Activated CD8-positive, alpha-beta T cell treated with anti-CD3 and anti-CD28 coated beads for 36 hours (primary cell): ENCODE results near the gene LRPPRC. TPM values are rescaled to one million over a fixed set of nuclear protein-coding genes. Genes with fewer than 3 reads are reported as not detected.
A peak's percentile ranks its signal among the peaks of the same experiment; 100 is the strongest.
"Not testable (repeated sequence)": the region's sequence is repeated elsewhere in the genome, so short reads cannot be mapped to it uniquely, and the experiment has no call there.

Experiments used
- ATAC-seq: fragments of 200-7000 bp; cut with Tn5 transposase; one replicate; pipeline ENCODE4 v1.10.0; 2021; ENCODE audit warnings: mild to moderate bottlenecking, moderate library complexity
- CTCF ChIA-PET: fragments of 350-600 bp; sonication (Branson Sonifier 250); formaldehyde crosslinking; loops from one replicate; lab custom pipeline; 2021; ENCODE audit warnings: antibody characterized with exemption; lab: Charles Lee
- POLR2A ChIA-PET: fragments of 350-600 bp; sonication (Branson Sonifier 250); formaldehyde crosslinking; loops from one replicate; lab custom pipeline; 2021; ENCODE audit warnings: antibody characterized with exemption; lab: Charles Lee
- DNase-seq: peaks from one replicate; pipeline ENCODE4 v3.0.0-alpha.2; 2020
- H3K27ac Mint-ChIP-seq: one replicate; pipeline ENCODE4 v1.8.0; 2021; ENCODE audit warnings: mild to moderate bottlenecking, mixed read lengths
- H3K27me3 Mint-ChIP-seq: one replicate; pipeline ENCODE4 v1.8.0; 2021; ENCODE audit warnings: mixed read lengths
- H3K36me3 Mint-ChIP-seq: one replicate; pipeline ENCODE4 v1.8.0; 2021; ENCODE audit warnings: low read depth, mixed read lengths
- H3K4me1 Mint-ChIP-seq: one replicate; pipeline ENCODE4 v1.8.0; 2021; ENCODE audit warnings: low read depth, mixed read lengths
- H3K4me3 Mint-ChIP-seq: one replicate; pipeline ENCODE4 v1.8.0; 2021; ENCODE audit warnings: mild to moderate bottlenecking, moderate library complexity, mixed read lengths
- H3K9me3 Mint-ChIP-seq: one replicate; pipeline ENCODE4 v1.8.0; 2021; ENCODE audit warnings: mixed read lengths
- intact Hi-C: fragments of 100-400 bp; cut with micrococcal nuclease; formaldehyde crosslinking; loops from one replicate; pipeline ENCODE4 v1.10.0; 2022
- total RNA-seq, 2 experiments: library from RNA; stranded (reverse); gene quantifications; one replicate each; pipeline ENCODE4 v1.2.3, GENCODE V29; 2021
- TF ChIP-seq, protein P1 (sequence below): fragments of 200-600 bp; IDR thresholded peaks from one replicate; pipeline ENCODE4 v1.8.0; 2022; ENCODE audit warnings: antibody characterized with exemption, mild to moderate bottlenecking

The LRPPRC gene
- total RNA-seq, 2 experiments from 2014 or later: 207 to 225 TPM

DNA sequence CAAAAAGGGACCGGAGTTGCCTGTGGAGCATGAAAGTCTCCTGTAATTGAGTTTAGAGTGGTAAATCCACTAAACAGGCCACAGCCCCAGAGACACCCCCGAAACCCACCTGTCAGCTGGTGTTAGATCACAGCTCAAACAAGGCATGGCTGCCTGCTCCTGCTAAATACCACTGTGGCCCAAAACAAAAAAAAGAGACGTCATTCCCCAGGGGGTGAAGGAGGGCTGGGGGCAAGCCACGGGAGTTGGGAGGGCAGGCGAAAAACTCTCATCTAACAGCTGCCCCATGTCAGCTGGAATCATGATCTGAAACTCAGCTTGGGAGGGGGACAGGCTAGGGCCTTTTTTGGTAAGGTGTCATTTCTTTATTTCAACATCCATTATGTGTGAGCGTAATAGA is 42.5 kb upstream of the LRPPRC start:
- no peaks in the 10 kb centered on the region for H3K36me3 Mint-ChIP-seq
- TF ChIP-seq, protein P1, sequence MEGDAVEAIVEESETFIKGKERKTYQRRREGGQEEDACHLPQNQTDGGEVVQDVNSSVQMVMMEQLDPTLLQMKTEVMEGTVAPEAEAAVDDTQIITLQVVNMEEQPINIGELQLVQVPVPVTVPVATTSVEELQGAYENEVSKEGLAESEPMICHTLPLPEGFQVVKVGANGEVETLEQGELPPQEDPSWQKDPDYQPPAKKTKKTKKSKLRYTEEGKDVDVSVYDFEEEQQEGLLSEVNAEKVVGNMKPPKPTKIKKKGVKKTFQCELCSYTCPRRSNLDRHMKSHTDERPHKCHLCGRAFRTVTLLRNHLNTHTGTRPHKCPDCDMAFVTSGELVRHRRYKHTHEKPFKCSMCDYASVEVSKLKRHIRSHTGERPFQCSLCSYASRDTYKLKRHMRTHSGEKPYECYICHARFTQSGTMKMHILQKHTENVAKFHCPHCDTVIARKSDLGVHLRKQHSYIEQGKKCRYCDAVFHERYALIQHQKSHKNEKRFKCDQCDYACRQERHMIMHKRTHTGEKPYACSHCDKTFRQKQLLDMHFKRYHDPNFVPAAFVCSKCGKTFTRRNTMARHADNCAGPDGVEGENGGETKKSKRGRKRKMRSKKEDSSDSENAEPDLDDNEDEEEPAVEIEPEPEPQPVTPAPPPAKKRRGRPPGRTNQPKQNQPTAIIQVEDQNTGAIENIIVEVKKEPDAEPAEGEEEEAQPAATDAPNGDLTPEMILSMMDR: no peak
- no peak overlapping the region for H3K4me3 Mint-ChIP-seq
- no peak overlapping the region for H3K27ac Mint-ChIP-seq
- no peaks in the 10 kb centered on the region for H3K27me3 Mint-ChIP-seq
- no peaks in the 10 kb centered on the region for H3K4me1 Mint-ChIP-seq
- ChIA-PET POLR2A (interaction anchor here (0.6 kb wide), 1 partner anchor 320 kb away, joined by 3 read pairs; no protein-coding TSS in a partner anchor), CTCF (interaction anchor here (0.8 to 1.4 kb wide), 2 partner anchors 305 to 441 kb away, joined by 3 to 9 read pairs; no protein-coding TSS in a partner anchor)
- intact Hi-C loops: no loop called here
- DNase-seq (no peak), ATAC-seq (no peak)
- H3K9me3 Mint-ChIP-seq: no peaks in the 10 kb centered on the region

DNA sequence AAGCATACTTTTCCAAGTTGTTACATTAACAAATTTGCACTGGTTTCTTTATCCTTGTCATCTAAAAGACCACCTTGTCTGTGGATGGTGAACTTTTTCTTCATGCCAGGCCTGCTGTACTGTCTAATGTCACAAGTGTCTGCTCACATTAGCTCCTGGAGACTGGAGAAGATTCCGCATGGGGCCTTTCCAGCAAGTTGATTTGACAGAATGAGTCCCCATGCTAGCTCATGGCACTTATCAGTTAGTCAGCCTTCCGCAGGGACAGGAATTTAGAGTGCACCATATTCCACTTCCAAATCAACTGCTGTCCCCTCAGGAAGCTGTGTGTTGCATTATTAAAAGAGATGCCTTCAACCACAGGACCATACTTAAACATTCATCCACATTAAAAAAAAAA is 41.4 kb upstream of the LRPPRC start:
- no peaks in the 10 kb centered on the region for H3K27me3 Mint-ChIP-seq
- DNase-seq (no peak), ATAC-seq (no peak)
- H3K27ac Mint-ChIP-seq: no peak overlapping the region
- ChIA-PET POLR2A (no interaction called here), CTCF (interaction anchor here (0.7 to 0.8 kb wide), 2 partner anchors 50 to 341 kb away, joined by 3 read pairs; no protein-coding TSS in a partner anchor)
- no peak overlapping the region for H3K4me3 Mint-ChIP-seq
- no peaks in the 10 kb centered on the region for H3K36me3 Mint-ChIP-seq
- H3K4me1 Mint-ChIP-seq: no peaks in the 10 kb centered on the region
- H3K9me3 Mint-ChIP-seq: no peaks in the 10 kb centered on the region
- TF ChIP-seq, protein P1: no peak
- intact Hi-C loops: no loop called here

DNA sequence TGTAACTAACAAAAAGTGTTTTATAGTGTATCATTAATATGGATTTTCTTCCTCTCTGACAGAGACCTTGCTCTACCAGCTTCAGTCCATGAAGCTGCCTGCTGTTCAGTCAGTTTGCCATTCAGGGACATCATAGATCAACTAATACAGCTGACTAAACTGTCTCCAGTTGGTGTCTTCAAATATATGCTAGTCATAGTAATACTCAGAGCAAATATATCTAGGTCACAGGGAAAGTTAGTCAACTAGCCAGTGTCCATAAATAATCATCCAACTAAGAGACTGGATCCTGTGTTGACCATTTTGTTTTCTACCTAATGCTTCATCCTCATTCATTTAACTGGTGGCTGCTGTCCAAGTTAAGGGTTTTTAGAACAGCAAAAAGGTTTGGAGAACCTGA is 38.2 kb upstream of the LRPPRC start:
- ATAC-seq: no peak
- intact Hi-C loops: no loop called here
- H3K27ac Mint-ChIP-seq: no peak overlapping the region
- CTCF ChIA-PET: interaction anchor here (2.6 kb wide), 1 partner anchor 10 kb away, joined by 9 read pairs; no protein-coding TSS in a partner anchor
- no peak for DNase-seq
- no peak overlapping the region for H3K4me3 Mint-ChIP-seq
- H3K27me3 Mint-ChIP-seq: peaks cover 6% of the 10 kb centered on the region
- no peaks in the 10 kb centered on the region for H3K4me1 Mint-ChIP-seq
- POLR2A ChIA-PET: no interaction called here
- no peaks in the 10 kb centered on the region for H3K9me3 Mint-ChIP-seq
- no peaks in the 10 kb centered on the region for H3K36me3 Mint-ChIP-seq
- TF ChIP-seq, protein P1: no peak

DNA sequence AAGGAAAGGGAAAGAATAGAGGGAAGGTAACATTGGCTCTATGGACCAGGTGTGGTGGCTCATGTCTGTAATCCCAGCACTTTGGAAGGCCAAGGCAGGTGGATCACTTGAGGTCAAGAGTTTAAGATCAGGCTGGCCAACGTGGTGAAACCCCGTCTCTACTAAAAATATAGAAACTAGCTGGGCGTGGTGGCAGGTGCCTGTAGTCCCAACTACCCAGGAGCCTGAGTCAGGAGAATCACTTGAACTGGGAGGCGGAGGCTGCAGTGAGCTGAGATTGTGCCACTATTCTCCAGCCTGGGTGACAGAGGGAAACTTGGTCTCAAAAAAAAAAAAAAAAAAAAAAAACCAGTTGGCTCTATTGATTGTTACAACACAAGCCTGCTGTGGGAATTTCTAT is 31.3 kb upstream of the LRPPRC start:
- intact Hi-C loops, H3K4me3 Mint-ChIP-seq, POLR2A ChIA-PET, DNase-seq, H3K4me1 Mint-ChIP-seq, H3K27ac Mint-ChIP-seq, ATAC-seq, H3K36me3 Mint-ChIP-seq, H3K9me3 Mint-ChIP-seq: not testable (repeated sequence)
- H3K27me3 Mint-ChIP-seq: peaks cover 14% of the 10 kb centered on the region
- CTCF ChIA-PET: interaction anchor here (1.3 kb wide), 1 partner anchor 315 kb away, joined by 3 read pairs; no protein-coding TSS in a partner anchor

DNA sequence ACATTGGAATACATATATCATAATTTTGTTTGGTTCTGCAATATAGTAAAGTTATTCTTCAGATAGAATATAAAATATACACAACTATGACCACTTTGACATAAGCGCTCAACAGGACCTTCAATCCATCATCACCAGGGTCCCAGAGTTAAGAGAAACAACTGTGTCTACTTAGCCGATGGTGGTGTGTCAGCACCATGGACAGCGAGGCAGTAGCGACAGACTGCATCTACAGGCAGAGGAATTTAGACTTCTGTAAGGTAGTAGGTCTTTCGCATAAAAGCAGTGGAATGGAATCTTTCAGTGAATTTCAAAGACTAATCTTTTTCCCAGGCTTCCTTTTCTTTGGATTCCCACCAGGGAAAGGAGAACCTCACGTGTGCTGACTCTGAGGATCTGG is 20.5 kb upstream of the LRPPRC start:
- H3K4me1 Mint-ChIP-seq: peaks cover 2% of the 10 kb centered on the region
- peaks cover 13% of the 10 kb centered on the region for H3K27me3 Mint-ChIP-seq
- no peak overlapping the region for H3K4me3 Mint-ChIP-seq
- peak; percentile 71 for DNase-seq
- TF ChIP-seq, protein P1: no peak
- ChIA-PET CTCF (interaction anchor here (0.6 kb wide), 1 partner anchor 378 kb away, joined by 3 read pairs; no protein-coding TSS in a partner anchor), POLR2A (no interaction called here)
- H3K27ac Mint-ChIP-seq: no peak overlapping the region
- intact Hi-C loops: no loop called here
- H3K9me3 Mint-ChIP-seq: no peaks in the 10 kb centered on the region
- ATAC-seq: peak; percentile 42
- no peaks in the 10 kb centered on the region for H3K36me3 Mint-ChIP-seq
